Measurements from ENCODE around the gene CBX2.

- TF ChIP-seq CTCF (IDR thresholded peaks at IDR 0.05), result no peak
- peak; percentile 37 for TF ChIP-seq ZFP36 (IDR thresholded peaks at IDR 0.05; ENCODE audit: borderline replicate concordance, partially characterized antibody)
- no peak for TF ChIP-seq TFCP2L1 (CRISPR knock-in tag; IDR thresholded peaks at IDR 0.05)
- no peak for TF ChIP-seq HDAC2 (IDR thresholded peaks at IDR 0.05)
- TF ChIP-seq TP53 (CRISPR knock-in tag; IDR thresholded peaks at IDR 0.05), result no peak
- TF ChIP-seq POLR2A (IDR thresholded peaks at IDR 0.05; ENCODE audit: low read length), result no peak
Observed at GRCh38 chr17:79802039-79802735, 24.2 kb downstream of the CBX2 start.
